CD4-positive, alpha-beta T cell (primary cell): ENCODE results near the gene CCSER1. TPM values are rescaled to one million over a fixed set of nuclear protein-coding genes. Genes with fewer than 3 reads are reported as not detected.

Experiments
- ATAC-seq: fragments of 200-7000 bp; cut with Tn5 transposase; one replicate; pipeline ENCODE4 v1.10.0; 2022; ENCODE audit warnings: mild to moderate bottlenecking; ENCODE audit not compliant: poor library complexity
- CTCF ChIA-PET: fragments of 350-600 bp; sonication (Branson Sonifier 250); formaldehyde crosslinking; loops from one replicate; lab custom pipeline; 2021; ENCODE audit warnings: antibody characterized with exemption, inconsistent platforms; lab: Charles Lee
- POLR2A ChIA-PET: fragments of 350-600 bp; sonication (Branson Sonifier 250); formaldehyde crosslinking; loops from one replicate; lab custom pipeline; 2021; ENCODE audit warnings: antibody characterized with exemption, inconsistent platforms; lab: Charles Lee
- DNase-seq, 14 experiments: peaks; one replicate each; pipeline ENCODE4 v3.0.0-alpha.2; 2013 to 2020; ENCODE audit warnings: mixed read lengths in 2 of 14
- H3K27ac ChIP-seq, 2 donors: one replicate each; pipeline versions ENCODE4 v1.5.1 to v1.7.0; 2013; ENCODE audit warnings: low read length in 2 of 2, low read depth in 1 of 2, mild to moderate bottlenecking in 1 of 2
- H3K27me3 ChIP-seq, 2 experiments: 1 replicate in 1 of 2; 2 replicates in 1 of 2; pipeline versions ENCODE4 v1.6.1 to v1.7.0; 2013; ENCODE audit warnings: low read length in 2 of 2, control low read depth in 1 of 2, mild to moderate bottlenecking in 1 of 2, moderate library complexity in 1 of 2; ENCODE audit not compliant: insufficient read depth in 2 of 2, control insufficient read depth in 1 of 2
- H3K36me3 ChIP-seq: one replicate; pipeline ENCODE4 v1.6.1; 2013; ENCODE audit warnings: low read length, control low read depth; ENCODE audit not compliant: insufficient read depth
- H3K4me1 ChIP-seq: one replicate; pipeline ENCODE4 v1.6.1; 2013; ENCODE audit warnings: low read length, control low read depth; ENCODE audit not compliant: insufficient read depth
- H3K4me3 ChIP-seq: one replicate; pipeline ENCODE4 v1.5.1; 2013; ENCODE audit warnings: mild to moderate bottlenecking, low read length, moderate library complexity
- H3K9me3 ChIP-seq, 2 experiments: 1 replicate in 1 of 2; 2 replicates in 1 of 2; pipeline versions ENCODE4 v1.6.1 to v1.7.0; 2013; ENCODE audit warnings: low read length in 2 of 2, mild to moderate bottlenecking in 2 of 2, control low read depth in 1 of 2, moderate library complexity in 1 of 2; ENCODE audit not compliant: control insufficient read depth in 1 of 2, insufficient read depth in 1 of 2
- H3K27ac Mint-ChIP-seq: one replicate; pipeline ENCODE4 v1.8.0; 2020; ENCODE audit warnings: mixed read lengths
- H3K27me3 Mint-ChIP-seq: one replicate; pipeline ENCODE4 v1.8.0; 2021; ENCODE audit warnings: mixed read lengths
- H3K36me3 Mint-ChIP-seq: one replicate; pipeline ENCODE4 v1.8.0; 2021; ENCODE audit warnings: low read depth, mixed read lengths
- H3K4me1 Mint-ChIP-seq: one replicate; pipeline ENCODE4 v1.8.0; 2021; ENCODE audit warnings: low read depth, mixed read lengths
- H3K4me3 Mint-ChIP-seq: one replicate; pipeline ENCODE4 v1.8.0; 2020; ENCODE audit warnings: mild to moderate bottlenecking, mixed read lengths
- H3K9me3 Mint-ChIP-seq: one replicate; pipeline ENCODE4 v1.8.0; 2020; ENCODE audit warnings: mixed read lengths
- CTCF ChIP-seq: fragments of 200-600 bp; IDR thresholded peaks from one replicate; pipeline ENCODE4 v1.8.0; 2022; ENCODE audit warnings: antibody characterized with exemption, mild to moderate bottlenecking
- intact Hi-C, 2 experiments: fragments of 100-400 bp; cut with DNase I in 1 of 2; cut with micrococcal nuclease in 1 of 2; formaldehyde crosslinking; loops; one replicate each; pipeline versions ENCODE4 v1.15.1 to v1.9.0; 2023 to 2025; cut with DNase I, micrococcal nuclease
- total RNA-seq, 174 experiments: library from RNA in 2 of 174; stranded (reverse) in 2 of 174; gene quantifications; one replicate each; pipeline ENCODE4 v1.2.3 and lab custom pipeline; 2021 to 2026

Gene CCSER1
- total RNA-seq, 2 experiments from 2014 or later = 0.36 to 0.71 TPM

GRCh38 chr4:91116861-91117260, 989.7 kb downstream of the CCSER1 start:
- intact Hi-C loops = no loop called here
- no peak overlapping the region for H3K27ac Mint-ChIP-seq
- no peaks in the 10 kb centered on the region for H3K9me3 Mint-ChIP-seq
- Histone ChIP-seq H3K4me3 (no peak overlapping the region), H3K27ac (no peak overlapping the region), H3K27me3 (no peaks in the 10 kb centered on the region), H3K9me3 (peaks cover 4 to 5% of the 10 kb centered on the region in 2 experiments), H3K4me1 (no peaks in the 10 kb centered on the region), H3K36me3 (no peaks in the 10 kb centered on the region)
- H3K4me3 Mint-ChIP-seq = no peak overlapping the region
- ChIA-PET CTCF (no interaction called here), POLR2A (no interaction called here)
- no peaks in the 10 kb centered on the region for H3K4me1 Mint-ChIP-seq
- DNase-seq = no peak
- no peaks in the 10 kb centered on the region for H3K36me3 Mint-ChIP-seq
- no peak for TF ChIP-seq CTCF
- no peak for ATAC-seq
- no peaks in the 10 kb centered on the region for H3K27me3 Mint-ChIP-seq

GRCh38 chr4:91118597-91118996, 991.4 kb downstream of the CCSER1 start:
- ATAC-seq = no peak
- no peak overlapping the region for H3K27ac Mint-ChIP-seq
- intact Hi-C loops = no loop called here

GRCh38 chr4:91123742-91124141, 996.5 kb downstream of the CCSER1 start:
- H3K27me3 ChIP-seq = no peaks in the 10 kb centered on the region
- no peak for DNase-seq
- H3K36me3 Mint-ChIP-seq = no peaks in the 10 kb centered on the region
- H3K4me1 Mint-ChIP-seq = no peaks in the 10 kb centered on the region
- H3K9me3 Mint-ChIP-seq = no peaks in the 10 kb centered on the region
- H3K27ac Mint-ChIP-seq = no peak overlapping the region
- no peak for ATAC-seq
- no peak overlapping the region for H3K4me3 ChIP-seq
- H3K27ac ChIP-seq = no peak overlapping the region
- ChIA-PET POLR2A (no interaction called here), CTCF (no interaction called here)
- no peaks in the 10 kb centered on the region for H3K4me1 ChIP-seq
- no peaks in the 10 kb centered on the region for H3K9me3 ChIP-seq
- TF ChIP-seq CTCF = no peak
- no peak overlapping the region for H3K4me3 Mint-ChIP-seq
- no peaks in the 10 kb centered on the region for H3K27me3 Mint-ChIP-seq
- intact Hi-C loops = no loop called here
- H3K36me3 ChIP-seq = no peaks in the 10 kb centered on the region

More at GRCh38 chr4:91118597-91118996, 991.4 kb downstream of the CCSER1 start:
- POLR2A ChIA-PET = no interaction called here
- Mint-ChIP-seq H3K9me3 (no peaks in the 10 kb centered on the region), H3K27me3 (no peaks in the 10 kb centered on the region), H3K4me3 (no peak overlapping the region), H3K36me3 (no peaks in the 10 kb centered on the region), H3K4me1 (no peaks in the 10 kb centered on the region)
- Histone ChIP-seq H3K4me3 (no peak overlapping the region), H3K27me3 (no peaks in the 10 kb centered on the region), H3K4me1 (no peaks in the 10 kb centered on the region), H3K9me3 (peaks cover 4 to 5% of the 10 kb centered on the region in 2 experiments), H3K27ac (no peak overlapping the region), H3K36me3 (no peaks in the 10 kb centered on the region)
- DNase-seq = no peak
- CTCF ChIA-PET = no interaction called here
- no peak for TF ChIP-seq CTCF
